ENCODE data around the gene ZDHHC19.

ZDHHC19 gene

DNA sequence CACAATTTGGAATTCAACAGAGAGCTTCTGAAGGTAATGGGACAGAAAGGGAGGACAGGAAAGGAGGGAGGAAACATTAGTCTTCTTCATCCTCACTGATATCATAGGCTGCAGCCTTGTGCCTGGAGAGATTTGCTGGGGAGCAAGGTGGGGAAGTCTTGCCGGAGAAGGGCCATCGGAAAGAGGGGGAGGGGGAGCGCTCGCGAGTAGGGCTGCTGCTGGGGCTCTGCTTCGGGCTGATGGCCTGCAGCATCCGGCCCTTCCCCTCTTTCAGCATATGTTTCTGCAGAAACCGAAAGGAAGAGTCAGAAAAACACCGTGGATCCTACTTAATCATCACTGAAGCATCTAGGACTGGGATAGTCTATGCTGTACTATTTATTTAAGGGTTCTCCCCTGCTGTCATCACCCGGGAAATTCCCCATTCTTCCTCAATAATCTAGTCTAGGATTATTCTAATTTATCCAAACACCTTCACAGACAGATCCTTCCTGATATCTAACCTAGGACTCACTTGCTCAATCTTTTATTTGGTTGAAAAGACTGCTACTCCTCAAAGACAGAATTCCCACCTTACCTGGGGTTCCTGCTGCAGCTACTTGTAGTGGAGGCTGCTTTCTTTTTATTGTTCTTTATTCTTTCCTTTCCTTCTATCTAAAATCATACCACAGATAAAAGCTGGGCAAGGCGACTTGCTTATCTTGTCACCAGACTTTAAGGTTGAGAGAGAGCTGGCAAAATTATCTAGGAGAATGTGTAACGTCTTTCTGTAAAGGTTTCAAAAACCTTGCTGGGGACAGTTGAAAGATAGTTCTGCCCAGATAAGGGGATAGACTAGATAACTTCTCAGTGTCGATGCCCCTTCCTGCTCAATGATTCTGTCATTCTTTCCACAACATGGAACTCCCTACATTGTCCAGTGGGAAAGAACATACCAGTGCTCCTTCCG, 27.7 kb upstream of the ZDHHC19 start:
- TF ChIP-seq SIN3A (IDR thresholded peaks at IDR 0.05; ENCODE audit: borderline replicate concordance, insufficient read depth, low read length), result no peak
- TF ChIP-seq TAF1 (IDR thresholded peaks at IDR 0.05; ENCODE audit: borderline replicate concordance, insufficient read depth, low read length), result no peak
- TF ChIP-seq POLR2AphosphoS5 (IDR thresholded peaks at IDR 0.05; ENCODE audit: low read depth, low read length), result no peak
- TF ChIP-seq, protein P1, sequence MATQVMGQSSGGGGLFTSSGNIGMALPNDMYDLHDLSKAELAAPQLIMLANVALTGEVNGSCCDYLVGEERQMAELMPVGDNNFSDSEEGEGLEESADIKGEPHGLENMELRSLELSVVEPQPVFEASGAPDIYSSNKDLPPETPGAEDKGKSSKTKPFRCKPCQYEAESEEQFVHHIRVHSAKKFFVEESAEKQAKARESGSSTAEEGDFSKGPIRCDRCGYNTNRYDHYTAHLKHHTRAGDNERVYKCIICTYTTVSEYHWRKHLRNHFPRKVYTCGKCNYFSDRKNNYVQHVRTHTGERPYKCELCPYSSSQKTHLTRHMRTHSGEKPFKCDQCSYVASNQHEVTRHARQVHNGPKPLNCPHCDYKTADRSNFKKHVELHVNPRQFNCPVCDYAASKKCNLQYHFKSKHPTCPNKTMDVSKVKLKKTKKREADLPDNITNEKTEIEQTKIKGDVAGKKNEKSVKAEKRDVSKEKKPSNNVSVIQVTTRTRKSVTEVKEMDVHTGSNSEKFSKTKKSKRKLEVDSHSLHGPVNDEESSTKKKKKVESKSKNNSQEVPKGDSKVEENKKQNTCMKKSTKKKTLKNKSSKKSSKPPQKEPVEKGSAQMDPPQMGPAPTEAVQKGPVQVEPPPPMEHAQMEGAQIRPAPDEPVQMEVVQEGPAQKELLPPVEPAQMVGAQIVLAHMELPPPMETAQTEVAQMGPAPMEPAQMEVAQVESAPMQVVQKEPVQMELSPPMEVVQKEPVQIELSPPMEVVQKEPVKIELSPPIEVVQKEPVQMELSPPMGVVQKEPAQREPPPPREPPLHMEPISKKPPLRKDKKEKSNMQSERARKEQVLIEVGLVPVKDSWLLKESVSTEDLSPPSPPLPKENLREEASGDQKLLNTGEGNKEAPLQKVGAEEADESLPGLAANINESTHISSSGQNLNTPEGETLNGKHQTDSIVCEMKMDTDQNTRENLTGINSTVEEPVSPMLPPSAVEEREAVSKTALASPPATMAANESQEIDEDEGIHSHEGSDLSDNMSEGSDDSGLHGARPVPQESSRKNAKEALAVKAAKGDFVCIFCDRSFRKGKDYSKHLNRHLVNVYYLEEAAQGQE (IDR thresholded peaks at IDR 0.05; ENCODE audit: insufficient read depth in 1 of 2, low read depth in 2 of 2, low read length in 2 of 2), result no peak
- no peak for TF ChIP-seq FOXP2 (optimal IDR thresholded peaks at IDR 0.05; ENCODE audit: borderline replicate concordance, extremely low read depth, extremely low read length, insufficient read depth)

DNA sequence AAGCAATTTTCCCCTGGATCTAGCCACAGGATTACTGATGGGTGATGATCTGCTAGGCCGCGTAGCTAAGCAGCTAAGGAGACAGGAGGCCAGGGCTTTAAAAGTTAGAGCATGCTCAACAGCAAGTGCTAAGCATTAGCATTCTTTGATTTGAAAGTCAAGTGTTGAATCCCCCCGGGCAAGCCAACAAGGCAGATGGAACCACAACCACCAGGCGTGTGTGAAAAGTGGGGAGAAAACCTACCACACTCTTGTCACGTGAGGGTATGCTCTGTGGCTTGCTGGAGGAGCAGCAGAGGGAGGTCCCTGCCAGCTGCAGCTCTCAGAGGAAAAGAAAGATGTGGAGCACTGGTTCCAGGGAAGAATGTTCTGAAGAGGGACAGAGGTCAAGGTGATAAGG, 26.0 kb upstream of the ZDHHC19 start:
- TF ChIP-seq, protein P1 (IDR thresholded peaks at IDR 0.05; ENCODE audit: insufficient read depth in 1 of 2, low read depth in 2 of 2, low read length in 2 of 2), result no peak
- TF ChIP-seq SIN3A (IDR thresholded peaks at IDR 0.05; ENCODE audit: borderline replicate concordance, insufficient read depth, low read length) (no peak), FOXP2 (optimal IDR thresholded peaks at IDR 0.05; ENCODE audit: borderline replicate concordance, extremely low read depth, extremely low read length, insufficient read depth) (no peak), TAF1 (IDR thresholded peaks at IDR 0.05; ENCODE audit: borderline replicate concordance, insufficient read depth, low read length) (no peak), POLR2AphosphoS5 (IDR thresholded peaks at IDR 0.05; ENCODE audit: low read depth, low read length) (no peak)

DNA sequence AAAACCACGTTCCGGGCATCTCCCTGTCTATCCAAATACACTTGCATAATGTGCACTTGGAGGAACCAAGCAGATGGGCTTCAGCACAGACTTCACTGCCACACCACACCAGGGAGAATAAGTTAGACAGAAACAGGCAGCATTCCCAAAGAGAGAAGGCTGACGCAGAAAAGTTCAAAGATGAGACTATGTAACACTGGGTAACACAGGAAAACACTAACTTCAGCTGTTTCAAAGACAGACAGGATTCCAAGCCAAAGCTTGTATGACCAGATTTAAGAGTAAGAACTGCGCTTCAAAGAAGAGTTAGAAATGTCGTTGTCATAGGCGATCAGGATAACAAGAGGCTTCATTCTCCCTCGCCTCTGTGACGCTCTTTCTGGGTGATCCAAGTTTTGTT, 25.0 kb upstream of the ZDHHC19 start:
- TF ChIP-seq TAF1 (IDR thresholded peaks at IDR 0.05; ENCODE audit: borderline replicate concordance, insufficient read depth, low read length) (no peak), POLR2AphosphoS5 (IDR thresholded peaks at IDR 0.05; ENCODE audit: low read depth, low read length) (no peak), FOXP2 (optimal IDR thresholded peaks at IDR 0.05; ENCODE audit: borderline replicate concordance, extremely low read depth, extremely low read length, insufficient read depth) (no peak), SIN3A (IDR thresholded peaks at IDR 0.05; ENCODE audit: borderline replicate concordance, insufficient read depth, low read length) (no peak)
- TF ChIP-seq, protein P1 (IDR thresholded peaks at IDR 0.05; ENCODE audit: insufficient read depth in 1 of 2, low read depth in 2 of 2, low read length in 2 of 2), result no peak

DNA sequence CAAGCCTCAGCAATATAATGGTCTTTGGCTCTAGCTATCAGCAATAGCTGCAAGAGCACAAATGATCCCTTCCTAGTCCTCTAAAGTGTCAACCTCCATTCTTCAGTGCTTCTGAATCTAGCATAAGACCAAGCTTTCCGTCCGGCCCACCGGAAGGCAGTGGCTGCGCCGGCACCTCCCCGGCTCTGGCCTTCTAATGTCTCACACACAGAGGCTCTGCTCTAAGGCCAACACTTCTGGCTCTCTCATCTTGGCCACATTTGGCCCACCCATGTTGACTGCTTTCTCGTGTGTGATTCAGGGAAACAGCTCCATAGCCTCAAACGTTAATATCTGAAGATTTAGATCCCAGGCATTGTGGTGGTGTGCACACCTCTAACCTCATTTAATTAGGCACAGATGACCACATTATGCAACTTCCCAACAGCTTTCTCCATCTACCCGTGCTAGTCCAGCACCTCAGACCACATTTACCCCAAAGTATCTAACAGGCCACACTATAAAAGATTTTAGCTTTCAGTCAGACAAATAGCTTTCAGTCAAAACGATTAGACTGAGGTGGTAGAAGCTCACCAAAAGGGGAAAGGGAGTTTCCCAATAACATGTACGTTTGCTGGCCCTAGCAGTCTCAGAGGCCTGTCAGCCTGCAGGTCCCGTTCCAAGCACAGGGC, 24.4 kb upstream of the ZDHHC19 start:
- TF ChIP-seq FOXP2 (optimal IDR thresholded peaks at IDR 0.05; ENCODE audit: borderline replicate concordance, extremely low read depth, extremely low read length, insufficient read depth) (no peak), TAF1 (IDR thresholded peaks at IDR 0.05; ENCODE audit: borderline replicate concordance, insufficient read depth, low read length) (no peak), SIN3A (IDR thresholded peaks at IDR 0.05; ENCODE audit: borderline replicate concordance, insufficient read depth, low read length) (no peak)
- TF ChIP-seq, protein P1 (IDR thresholded peaks at IDR 0.05; ENCODE audit: insufficient read depth in 1 of 2, low read depth in 2 of 2, low read length in 2 of 2), result no peak

Measured in PFSK-1 (cell line).